HCT116 (cell line): ENCODE data around the gene COPS9. TPM values are rescaled to one million over a fixed set of nuclear protein-coding genes. Genes with fewer than 3 reads are reported as not detected.

Source experiments
- ATAC-seq: fragments of 200-7000 bp; cut with Tn5 transposase; 2 replicates; pipeline ENCODE4 v1.9.1; 2020; ENCODE audit warnings: mild to moderate bottlenecking, moderate library complexity
- BruUV-seq: library from RNA; stranded (reverse); fragments of 400-500 nt; replicated peaks from 2 replicates; lab custom pipeline; 2021; lab: Mats Ljungman, UMichigan
- CTCF ChIA-PET: fragments of 300-600 bp; sonication (Branson Sonifier 250); formaldehyde crosslinking; loops from one replicate; lab custom pipeline; 2021; ENCODE audit warnings: antibody characterized with exemption; lab: Charles Lee
- POLR2A ChIA-PET: fragments of 300-600, 350-600 bp; sonication (Branson Sonifier 250); formaldehyde crosslinking; loops from one replicate; lab custom pipeline; 2021; ENCODE audit warnings: antibody characterized with exemption; lab: Charles Lee
- RAD21 ChIA-PET, 2 experiments: fragments of 300-600 bp; sonication (Branson Sonifier 250); formaldehyde crosslinking; loops; one replicate each; lab custom pipeline; 2023; ENCODE audit warnings: low total read pairs in 2 of 2; ENCODE audit not compliant: uncharacterized antibody in 2 of 2, unreplicated experiment in 2 of 2, low non-redundant PET in 1 of 2; lab: Charles Lee
- DNase-seq: peaks from one replicate; pipeline ENCODE4 v3.0.0-alpha.2; 2010; ENCODE audit warnings: low read depth, low spot score
- H2AFZ ChIP-seq: fragments of 200-600 bp; shearing (Covaris generic), sonication (generic); 2 replicates; pipeline ENCODE4 v1.6.1; 2017; ENCODE audit warnings: low read depth, mixed run types, mixed read lengths, antibody characterized with exemption, low read length; ENCODE audit not compliant: poor library complexity, severe bottlenecking
- H3K27ac ChIP-seq: 2 replicates; pipeline ENCODE4 v1.5.1; 2012; ENCODE audit warnings: low read depth, low read length
- H3K27me3 ChIP-seq: fragments of 200-600 bp; sonication (generic); 2 replicates; pipeline ENCODE4 v1.6.1; 2016; ENCODE audit warnings: mixed run types, low read length, mixed read lengths; ENCODE audit not compliant: insufficient read depth
- H3K36me3 ChIP-seq, 2 experiments: fragments of 200-500 bp in 1 of 2; fragments of 200-600 bp in 1 of 2; sonication (Bioruptor generic) in 1 of 2; sonication (generic) in 1 of 2; 2 replicates each; pipeline versions ENCODE4 v1.5.1 to v1.6.1; 2014 to 2016; ENCODE audit warnings: low read length in 2 of 2, inconsistent platforms in 1 of 2, mixed read lengths in 1 of 2, mixed run types in 1 of 2; ENCODE audit not compliant: insufficient read depth in 2 of 2, control insufficient read depth in 1 of 2
- H3K4me1 ChIP-seq, 2 experiments: fragments of 200-600 bp in 1 of 2; sonication (generic) in 1 of 2; 2 replicates each; pipeline versions ENCODE4 v1.5.1 to v1.6.1; 2012 to 2017; ENCODE audit warnings: low read length in 2 of 2, inconsistent platforms in 1 of 2, mild to moderate bottlenecking in 1 of 2, mixed read lengths in 1 of 2, mixed run types in 1 of 2, moderate library complexity in 1 of 2; ENCODE audit not compliant: insufficient read depth in 2 of 2, control insufficient read depth in 1 of 2
- H3K4me2 ChIP-seq: fragments of 200-600 bp; sonication (generic); 2 replicates; pipeline ENCODE4 v1.6.1; 2017; ENCODE audit warnings: mixed run types, low read length, mixed read lengths
- H3K4me3 ChIP-seq, 2 experiments: fragments of 200-600 bp in 1 of 2; sonication (generic) in 1 of 2; replicated peaks in 1 of 2; 2 replicates each; pipeline ENCODE4 v1.5.1; 2011 to 2016; ENCODE audit warnings: low read length in 2 of 2, control low read depth in 1 of 2, low read depth in 1 of 2, mild to moderate bottlenecking in 1 of 2, mixed read lengths in 1 of 2, mixed run types in 1 of 2
- H3K79me2 ChIP-seq: fragments of 200-600 bp; sonication (generic); 2 replicates; pipeline ENCODE4 v1.6.1; 2017; ENCODE audit warnings: mild to moderate bottlenecking, mixed run types, low read length, moderate library complexity, mixed read lengths; ENCODE audit not compliant: insufficient read depth
- H3K9ac ChIP-seq: fragments of 200-600 bp; sonication (generic); 2 replicates; pipeline ENCODE4 v1.6.1; 2016; ENCODE audit warnings: low read length, mixed read lengths
- H3K9me2 ChIP-seq: fragments of 200-600 bp; sonication (generic), shearing (Covaris generic); 2 replicates; pipeline ENCODE4 v1.6.1; 2017; ENCODE audit warnings: mixed run types, mild to moderate bottlenecking, moderate library complexity; ENCODE audit not compliant: insufficient read depth
- H3K9me3 ChIP-seq, 2 experiments: fragments of 200-500 bp in 1 of 2; fragments of 200-600 bp in 1 of 2; sonication (Bioruptor generic) in 1 of 2; sonication (generic) in 1 of 2; 2 replicates each; pipeline ENCODE4 v1.6.1; 2014 to 2017; ENCODE audit warnings: low read length in 2 of 2, mixed read lengths in 2 of 2, inconsistent platforms in 1 of 2, low read depth in 1 of 2, mild to moderate bottlenecking in 1 of 2, mixed run types in 1 of 2, moderate library complexity in 1 of 2; ENCODE audit not compliant: control insufficient read depth in 1 of 2, insufficient read depth in 1 of 2
- H4K20me1 ChIP-seq: fragments of 200-600 bp; sonication (generic), shearing (Covaris generic); 2 replicates; pipeline ENCODE4 v1.6.1; 2017; ENCODE audit warnings: mixed run types, mild to moderate bottlenecking, moderate library complexity; ENCODE audit not compliant: insufficient read depth
- CBX3 ChIP-seq: IDR thresholded peaks from 2 replicates; pipeline ENCODE4 v1.6.1; 2012; ENCODE audit warnings: low read depth
- CEBPB ChIP-seq: IDR thresholded peaks from 2 replicates; pipeline ENCODE4 v1.6.1; 2012; ENCODE audit warnings: low read depth
- EZH2phosphoT487 ChIP-seq: fragments of 200-600 bp; IDR thresholded peaks from 2 replicates; pipeline ENCODE4 v1.6.1; 2018; ENCODE audit warnings: antibody characterized with exemption, borderline replicate concordance
- FOSL1 ChIP-seq: IDR thresholded peaks from 2 replicates; pipeline ENCODE4 v1.6.1; 2012; ENCODE audit warnings: low read depth
- JUND ChIP-seq: IDR thresholded peaks from 2 replicates; pipeline ENCODE4 v1.6.1; 2012
- POLR2A ChIP-seq: IDR thresholded peaks from 2 replicates; pipeline ENCODE4 v1.7.0; 2011; ENCODE audit warnings: borderline replicate concordance; ENCODE audit not compliant: insufficient read depth, insufficient read length; ENCODE audit errors: extremely low read depth
- POLR2AphosphoS5 ChIP-seq: IDR thresholded peaks from 2 replicates; pipeline ENCODE4 v1.6.1; 2011; ENCODE audit warnings: mild to moderate bottlenecking, low read depth, low read length, moderate library complexity
- RAD21 ChIP-seq: IDR thresholded peaks from 2 replicates; pipeline ENCODE4 v1.6.1; 2012; ENCODE audit warnings: low read depth, mild to moderate bottlenecking
- SRF ChIP-seq: IDR thresholded peaks from 2 replicates; pipeline ENCODE4 v1.6.1; 2012; ENCODE audit warnings: low read depth
- TCF7L2 ChIP-seq: IDR thresholded peaks from 2 replicates; pipeline ENCODE4 v1.7.0; 2011; ENCODE audit warnings: borderline replicate concordance, inconsistent platforms; ENCODE audit not compliant: insufficient read depth, insufficient read length; ENCODE audit errors: extremely low read depth
- YY1 ChIP-seq: IDR thresholded peaks from 2 replicates; pipeline ENCODE4 v1.6.1; 2011; ENCODE audit warnings: low read length, low read depth, moderate library complexity, mild to moderate bottlenecking; ENCODE audit not compliant: insufficient replicate concordance; ENCODE audit errors: extremely low read depth
- ZFX ChIP-seq: fragments of 450-650 bp; IDR thresholded peaks from 2 replicates; pipeline ENCODE4 v1.6.1; 2017
- ZNF274 ChIP-seq: fragments of 200-500 bp; sonication (Bioruptor generic); IDR thresholded peaks from 2 replicates; pipeline ENCODE4 v1.6.1; 2014; ENCODE audit warnings: mild to moderate bottlenecking, low read depth, low read length, inconsistent platforms
- intact Hi-C: fragments of 100-400 bp; cut with micrococcal nuclease; formaldehyde crosslinking; loops from 2 replicates; pipeline ENCODE4 v1.10.0; 2022
- total RNA-seq: library from RNA; stranded (reverse); gene quantifications from one replicate; pipeline ENCODE4 v1.2.1, GENCODE V29; 2021; ENCODE audit not compliant: unreplicated experiment
- TF ChIP-seq, protein P1 (sequence below): IDR thresholded peaks from 2 replicates; pipeline ENCODE4 v1.6.1; 2012; ENCODE audit warnings: low read depth
- TF ChIP-seq, protein P2 (sequence below): IDR thresholded peaks from 2 replicates; pipeline ENCODE4 v1.6.1; 2011; ENCODE audit warnings: mild to moderate bottlenecking, low read length, moderate library complexity; ENCODE audit not compliant: insufficient replicate concordance; ENCODE audit errors: extremely low read depth
- TF ChIP-seq, protein P3 (sequence below): IDR thresholded peaks from 2 replicates; pipeline ENCODE4 v1.6.1; 2012

Gene COPS9
- total RNA-seq, 1 experiment from 2014 or later = 111 TPM

DNA sequence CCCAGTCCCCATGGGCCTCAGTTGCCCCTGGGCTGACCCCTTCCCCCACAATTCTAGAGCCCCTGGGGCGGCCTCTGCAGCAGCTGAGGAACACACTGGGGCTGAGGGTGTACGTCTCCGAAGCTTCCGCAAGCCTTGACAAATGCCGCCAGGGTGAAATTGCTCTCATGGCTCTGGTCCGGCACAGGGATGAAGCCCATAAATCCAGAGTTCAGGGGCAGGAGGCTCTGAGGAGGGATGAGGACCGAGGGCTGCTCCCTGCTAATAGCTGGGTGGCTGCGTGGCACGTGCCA is 31.4 kb upstream of the COPS9 start:
- H3K9me2 ChIP-seq = no peaks in the 10 kb centered on the region
- DNase-seq = no peak
- intact Hi-C loops = no loop called here
- H3K27ac ChIP-seq = no peak overlapping the region
- no peaks in the 10 kb centered on the region for H3K36me3 ChIP-seq
- H3K4me2 ChIP-seq = no peak overlapping the region
- no TSS peak for BruUV-seq
- H3K9ac ChIP-seq = no peak overlapping the region
- H3K27me3 ChIP-seq = no peaks in the 10 kb centered on the region; the same call in 1 of the 2 replicates
- H3K4me3 ChIP-seq = no peak overlapping the region
- ChIA-PET POLR2A (no interaction called here), CTCF (no interaction called here), RAD21 (no interaction called here)
- no peak for ATAC-seq
- H3K79me2 ChIP-seq = no peaks in the 10 kb centered on the region
- TF ChIP-seq, protein P1, sequence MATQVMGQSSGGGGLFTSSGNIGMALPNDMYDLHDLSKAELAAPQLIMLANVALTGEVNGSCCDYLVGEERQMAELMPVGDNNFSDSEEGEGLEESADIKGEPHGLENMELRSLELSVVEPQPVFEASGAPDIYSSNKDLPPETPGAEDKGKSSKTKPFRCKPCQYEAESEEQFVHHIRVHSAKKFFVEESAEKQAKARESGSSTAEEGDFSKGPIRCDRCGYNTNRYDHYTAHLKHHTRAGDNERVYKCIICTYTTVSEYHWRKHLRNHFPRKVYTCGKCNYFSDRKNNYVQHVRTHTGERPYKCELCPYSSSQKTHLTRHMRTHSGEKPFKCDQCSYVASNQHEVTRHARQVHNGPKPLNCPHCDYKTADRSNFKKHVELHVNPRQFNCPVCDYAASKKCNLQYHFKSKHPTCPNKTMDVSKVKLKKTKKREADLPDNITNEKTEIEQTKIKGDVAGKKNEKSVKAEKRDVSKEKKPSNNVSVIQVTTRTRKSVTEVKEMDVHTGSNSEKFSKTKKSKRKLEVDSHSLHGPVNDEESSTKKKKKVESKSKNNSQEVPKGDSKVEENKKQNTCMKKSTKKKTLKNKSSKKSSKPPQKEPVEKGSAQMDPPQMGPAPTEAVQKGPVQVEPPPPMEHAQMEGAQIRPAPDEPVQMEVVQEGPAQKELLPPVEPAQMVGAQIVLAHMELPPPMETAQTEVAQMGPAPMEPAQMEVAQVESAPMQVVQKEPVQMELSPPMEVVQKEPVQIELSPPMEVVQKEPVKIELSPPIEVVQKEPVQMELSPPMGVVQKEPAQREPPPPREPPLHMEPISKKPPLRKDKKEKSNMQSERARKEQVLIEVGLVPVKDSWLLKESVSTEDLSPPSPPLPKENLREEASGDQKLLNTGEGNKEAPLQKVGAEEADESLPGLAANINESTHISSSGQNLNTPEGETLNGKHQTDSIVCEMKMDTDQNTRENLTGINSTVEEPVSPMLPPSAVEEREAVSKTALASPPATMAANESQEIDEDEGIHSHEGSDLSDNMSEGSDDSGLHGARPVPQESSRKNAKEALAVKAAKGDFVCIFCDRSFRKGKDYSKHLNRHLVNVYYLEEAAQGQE = no peak
- TF ChIP-seq TCF7L2 = no peak
- TF ChIP-seq YY1 = no peak
- no peak for TF ChIP-seq CBX3
- no peak for TF ChIP-seq ZFX
- no peak for TF ChIP-seq POLR2AphosphoS5
- TF ChIP-seq FOSL1 = no peak
- TF ChIP-seq SRF = no peak
- no peak for TF ChIP-seq POLR2A
- TF ChIP-seq, protein P2, sequence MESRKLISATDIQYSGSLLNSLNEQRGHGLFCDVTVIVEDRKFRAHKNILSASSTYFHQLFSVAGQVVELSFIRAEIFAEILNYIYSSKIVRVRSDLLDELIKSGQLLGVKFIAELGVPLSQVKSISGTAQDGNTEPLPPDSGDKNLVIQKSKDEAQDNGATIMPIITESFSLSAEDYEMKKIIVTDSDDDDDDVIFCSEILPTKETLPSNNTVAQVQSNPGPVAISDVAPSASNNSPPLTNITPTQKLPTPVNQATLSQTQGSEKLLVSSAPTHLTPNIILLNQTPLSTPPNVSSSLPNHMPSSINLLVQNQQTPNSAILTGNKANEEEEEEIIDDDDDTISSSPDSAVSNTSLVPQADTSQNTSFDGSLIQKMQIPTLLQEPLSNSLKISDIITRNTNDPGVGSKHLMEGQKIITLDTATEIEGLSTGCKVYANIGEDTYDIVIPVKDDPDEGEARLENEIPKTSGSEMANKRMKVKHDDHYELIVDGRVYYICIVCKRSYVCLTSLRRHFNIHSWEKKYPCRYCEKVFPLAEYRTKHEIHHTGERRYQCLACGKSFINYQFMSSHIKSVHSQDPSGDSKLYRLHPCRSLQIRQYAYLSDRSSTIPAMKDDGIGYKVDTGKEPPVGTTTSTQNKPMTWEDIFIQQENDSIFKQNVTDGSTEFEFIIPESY = no peak
- TF ChIP-seq CEBPB = no peak
- TF ChIP-seq, protein P3, sequence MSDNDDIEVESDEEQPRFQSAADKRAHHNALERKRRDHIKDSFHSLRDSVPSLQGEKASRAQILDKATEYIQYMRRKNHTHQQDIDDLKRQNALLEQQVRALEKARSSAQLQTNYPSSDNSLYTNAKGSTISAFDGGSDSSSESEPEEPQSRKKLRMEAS = no peak
- TF ChIP-seq RAD21 = no peak
- no peak for TF ChIP-seq JUND
- TF ChIP-seq EZH2phosphoT487 = no peak
- TF ChIP-seq ZNF274 = no peak
- H4K20me1 ChIP-seq = no peaks in the 10 kb centered on the region
- H3K4me1 ChIP-seq = no peaks in the 10 kb centered on the region
- H3K9me3 ChIP-seq = no peaks in the 10 kb centered on the region
- H2AFZ ChIP-seq = no peak overlapping the region
